ENCODE data around the gene KIF15. TPM values are rescaled to one million over a fixed set of nuclear protein-coding genes. Genes with fewer than 3 reads are reported as not detected.

KIF15 gene
- total RNA-seq, 4 donors from 2014 or later = 0.85 to 32.2 (median 2.6) TPM

DNA sequence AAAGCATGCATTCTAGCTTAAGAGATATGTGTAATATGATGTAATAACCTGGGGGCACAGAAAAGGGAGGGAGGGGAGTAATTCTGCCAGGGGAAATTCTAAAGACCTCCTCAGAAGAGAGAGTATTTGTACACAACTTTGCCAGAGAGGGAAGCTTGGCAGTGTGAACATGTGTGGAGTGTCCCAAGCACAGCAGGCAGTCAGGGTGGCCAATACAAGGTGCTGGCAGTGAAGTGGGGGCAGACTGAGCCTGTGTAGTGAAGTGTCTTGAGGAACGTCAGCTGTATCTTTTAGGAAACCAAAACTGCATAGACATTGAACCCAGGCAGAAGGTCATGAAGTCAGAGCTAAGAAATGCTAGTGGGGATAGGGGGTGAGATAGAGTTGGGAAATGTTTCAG lies 70.4 kb downstream of the KIF15 start:
- Histone ChIP-seq H3K4me3 (no peak overlapping the region), H3K27ac (no peak overlapping the region), H3K27me3 (no peaks in the 10 kb centered on the region), H3K36me3 (no peaks in the 10 kb centered on the region), H3K9me3 (no peaks in the 10 kb centered on the region), H3K4me1 (no peaks in the 10 kb centered on the region)
- DNase-seq = no peak
- TF ChIP-seq POLR2A (IDR thresholded peaks at IDR 0.05) (no peak), CTCF (IDR thresholded peaks at IDR 0.05) (no peak)

GRCh38 chr3:44832965-44833364 lies 71.4 kb downstream of the KIF15 start:
- Histone ChIP-seq H3K9me3 (no peaks in the 10 kb centered on the region), H3K27me3 (no peaks in the 10 kb centered on the region), H3K4me3 (no peak overlapping the region), H3K36me3 (no peaks in the 10 kb centered on the region), H3K4me1 (no peaks in the 10 kb centered on the region), H3K27ac (no peak overlapping the region)
- no peak for DNase-seq
- TF ChIP-seq CTCF (IDR thresholded peaks at IDR 0.05) (no peak), POLR2A (IDR thresholded peaks at IDR 0.05) (no peak)

DNA sequence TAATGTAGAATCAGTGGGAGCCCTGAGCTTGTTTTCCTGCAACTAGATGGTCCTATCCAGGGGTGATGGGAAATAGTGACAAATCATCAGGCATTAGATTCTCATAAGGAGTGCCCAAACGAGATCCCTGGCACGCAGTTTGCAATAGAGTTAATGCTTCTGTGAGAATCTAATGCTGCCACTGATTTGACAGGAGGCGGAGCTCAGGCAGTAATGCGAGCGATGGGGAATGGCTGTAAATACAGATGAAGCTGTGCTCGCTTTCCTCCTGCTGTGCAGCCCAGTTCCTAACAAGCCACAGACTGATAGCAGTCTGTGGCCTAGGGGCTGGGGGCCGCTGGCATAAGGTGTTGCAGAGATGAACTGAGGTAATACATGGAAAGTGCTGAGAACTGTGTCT lies 71.8 kb downstream of the KIF15 start:
- Histone ChIP-seq H3K36me3 (no peaks in the 10 kb centered on the region), H3K9me3 (no peaks in the 10 kb centered on the region), H3K27me3 (no peaks in the 10 kb centered on the region), H3K4me1 (no peaks in the 10 kb centered on the region), H3K27ac (no peak overlapping the region), H3K4me3 (no peak overlapping the region)
- no peak for DNase-seq
- TF ChIP-seq POLR2A (IDR thresholded peaks at IDR 0.05) (no peak), CTCF (IDR thresholded peaks at IDR 0.05) (no peak)

GRCh38 chr3:44835684-44836083 lies 74.1 kb downstream of the KIF15 start:
- Histone ChIP-seq H3K36me3 (no peaks in the 10 kb centered on the region), H3K9me3 (no peaks in the 10 kb centered on the region), H3K4me1 (no peaks in the 10 kb centered on the region), H3K4me3 (no peak overlapping the region), H3K27ac (no peak overlapping the region), H3K27me3 (no peaks in the 10 kb centered on the region)
- DNase-seq = no peak
- TF ChIP-seq CTCF (IDR thresholded peaks at IDR 0.05) (no peak), POLR2A (IDR thresholded peaks at IDR 0.05) (no peak)

DNA sequence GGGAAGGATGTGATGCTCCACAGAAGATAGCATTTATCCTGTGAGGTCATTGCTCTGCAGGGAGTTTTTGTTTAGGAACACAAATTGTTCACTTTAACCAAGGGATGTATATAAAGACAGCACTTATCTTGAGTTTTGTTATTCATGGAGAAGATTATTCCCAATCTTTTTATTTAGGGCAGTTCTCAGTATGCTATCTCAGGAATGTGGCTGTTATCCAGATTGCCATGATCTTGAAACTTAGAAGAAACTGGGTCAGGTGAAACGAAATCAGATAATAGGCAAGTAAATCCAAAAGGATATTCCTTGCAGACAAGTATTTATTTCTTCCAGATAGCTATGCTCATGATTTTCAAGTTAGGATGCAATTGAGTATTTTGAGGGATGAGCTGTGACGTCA lies 80.8 kb downstream of the KIF15 start:
- TF ChIP-seq POLR2A (IDR thresholded peaks at IDR 0.05) (no peak), CTCF (IDR thresholded peaks at IDR 0.05) (no peak)
- no peak for DNase-seq
- Histone ChIP-seq H3K36me3 (peaks cover 0 to 5% (median 0%) of the 10 kb centered on the region in 3 donors), H3K27ac (no peak overlapping the region), H3K4me3 (no peak overlapping the region), H3K27me3 (no peaks in the 10 kb centered on the region), H3K9me3 (no peaks in the 10 kb centered on the region), H3K4me1 (no peaks in the 10 kb centered on the region)
